HEK293 (cell line): Measurements from ENCODE around the gene CCL4.

Source experiments
- GLI2 ChIP-seq: fragments of 450-650 bp; formaldehyde crosslinking; IDR thresholded peaks from 2 replicates; pipeline ENCODE4; 2017; ENCODE audit warnings: missing biosample characterization, missing genetic modification characterization, low read depth, borderline replicate concordance
- KLF16 ChIP-seq: fragments of 450-650 bp; formaldehyde crosslinking; IDR thresholded peaks from 2 replicates; pipeline ENCODE4 v1.5.1; 2017; ENCODE audit warnings: missing biosample characterization, missing genetic modification characterization
- KLF7 ChIP-seq: fragments of 450-650 bp; formaldehyde crosslinking; IDR thresholded peaks from 2 replicates; pipeline ENCODE4 v1.5.1; 2016; ENCODE audit warnings: missing biosample characterization, missing genetic modification characterization, borderline replicate concordance
- PRDM1 ChIP-seq: fragments of 450-650 bp; formaldehyde crosslinking; IDR thresholded peaks from 2 replicates; pipeline ENCODE4; 2016; ENCODE audit warnings: missing biosample characterization, missing genetic modification characterization
- SETDB1 ChIP-seq: IDR thresholded peaks from one replicate; pipeline ENCODE4 v1.6.1; 2017; ENCODE audit warnings: mild to moderate bottlenecking, low read length, moderate library complexity, mixed read lengths; ENCODE audit not compliant: insufficient read length
- SP7 ChIP-seq: fragments of 450-650 bp; formaldehyde crosslinking; IDR thresholded peaks from 2 replicates; pipeline ENCODE4 v1.5.1; 2016; ENCODE audit warnings: missing biosample characterization, missing genetic modification characterization
- TRIM28 ChIP-seq: IDR thresholded peaks from 2 replicates; pipeline ENCODE4 v1.6.1; 2011; ENCODE audit warnings: low read length, control low read depth, borderline replicate concordance
- YY1 ChIP-seq: fragments of 450-650 bp; formaldehyde crosslinking; IDR thresholded peaks from 2 replicates; pipeline ENCODE4 v1.5.1; 2018; ENCODE audit warnings: missing biosample characterization, missing genetic modification characterization
- ZBTB17 ChIP-seq: fragments of 450-650 bp; formaldehyde crosslinking; IDR thresholded peaks from 2 replicates; pipeline ENCODE4 v1.5.1; 2016; ENCODE audit warnings: missing biosample characterization, missing genetic modification characterization
- ZBTB20 ChIP-seq: fragments of 450-650 bp; formaldehyde crosslinking; IDR thresholded peaks from 2 replicates; pipeline ENCODE4 v1.5.1; 2016; ENCODE audit warnings: missing biosample characterization, missing genetic modification characterization
- ZBTB48 ChIP-seq: fragments of 450-650 bp; formaldehyde crosslinking; IDR thresholded peaks from 2 replicates; pipeline ENCODE4 v1.5.1; 2016; ENCODE audit warnings: missing biosample characterization, missing genetic modification characterization
- ZNF223 ChIP-seq: fragments of 450-650 bp; formaldehyde crosslinking; IDR thresholded peaks from 2 replicates; pipeline ENCODE4 v1.5.1; 2016; ENCODE audit warnings: missing biosample characterization, missing genetic modification characterization
- ZNF341 ChIP-seq: fragments of 450-650 bp; formaldehyde crosslinking; IDR thresholded peaks from 2 replicates; pipeline ENCODE4; 2016; ENCODE audit warnings: low read depth, missing biosample characterization, missing genetic modification characterization
- ZNF350 ChIP-seq: fragments of 450-650 bp; formaldehyde crosslinking; IDR thresholded peaks from 2 replicates; pipeline ENCODE4 v1.5.0; 2017; ENCODE audit warnings: missing biosample characterization, mild to moderate bottlenecking, missing genetic modification characterization
- ZNF514 ChIP-seq: fragments of 450-650 bp; formaldehyde crosslinking; IDR thresholded peaks from 2 replicates; pipeline ENCODE4 v1.5.1; 2016; ENCODE audit warnings: missing biosample characterization, missing genetic modification characterization
- ZNF560 ChIP-seq: fragments of 450-650 bp; formaldehyde crosslinking; IDR thresholded peaks from 2 replicates; pipeline ENCODE4 v1.5.1; 2017; ENCODE audit warnings: missing biosample characterization, missing genetic modification characterization, borderline replicate concordance
- ZNF600 ChIP-seq: fragments of 450-650 bp; formaldehyde crosslinking; IDR thresholded peaks from 2 replicates; pipeline ENCODE4 v1.5.1; 2016; ENCODE audit warnings: missing biosample characterization, missing genetic modification characterization
- ZNF654 ChIP-seq: fragments of 450-650 bp; formaldehyde crosslinking; IDR thresholded peaks from 2 replicates; pipeline ENCODE4 v1.5.1; 2016; ENCODE audit warnings: low read depth, missing biosample characterization, missing genetic modification characterization
- ZNF658 ChIP-seq: fragments of 450-650 bp; formaldehyde crosslinking; IDR thresholded peaks from 2 replicates; pipeline ENCODE4; 2016; ENCODE audit warnings: missing biosample characterization, missing genetic modification characterization
- ZNF660 ChIP-seq: fragments of 450-650 bp; IDR thresholded peaks from 2 replicates; pipeline ENCODE4 v1.5.1; 2018; ENCODE audit warnings: missing biosample characterization, mild to moderate bottlenecking, missing genetic modification characterization
- ZNF670 ChIP-seq: fragments of 450-650 bp; formaldehyde crosslinking; IDR thresholded peaks from 2 replicates; pipeline ENCODE4 v1.5.1; 2016; ENCODE audit warnings: missing biosample characterization, missing genetic modification characterization, low read depth
- ZNF776 ChIP-seq: fragments of 450-650 bp; formaldehyde crosslinking; IDR thresholded peaks from 2 replicates; pipeline ENCODE4 v1.5.0; 2017; ENCODE audit warnings: missing biosample characterization, missing genetic modification characterization, borderline replicate concordance
- ZXDB ChIP-seq: fragments of 450-650 bp; formaldehyde crosslinking; IDR thresholded peaks from 2 replicates; pipeline ENCODE4 v1.5.1; 2016; ENCODE audit warnings: missing biosample characterization, missing genetic modification characterization
- TF ChIP-seq, protein P1 (sequence below): fragments of 450-650 bp; formaldehyde crosslinking; IDR thresholded peaks from 2 replicates; pipeline ENCODE4 v1.5.1; 2016; ENCODE audit warnings: missing biosample characterization, missing genetic modification characterization
- TF ChIP-seq, protein P2 (sequence below): fragments of 450-650 bp; formaldehyde crosslinking; IDR thresholded peaks from 2 replicates; pipeline ENCODE4 v1.5.1; 2016; ENCODE audit warnings: missing biosample characterization, missing genetic modification characterization, borderline replicate concordance
- TF ChIP-seq, protein P3 (sequence below): fragments of 450-650 bp; formaldehyde crosslinking; IDR thresholded peaks from 2 replicates; pipeline ENCODE4 v1.5.1; 2016; ENCODE audit warnings: missing biosample characterization, missing genetic modification characterization
- TF ChIP-seq, protein P4 (sequence below): fragments of 450-650 bp; formaldehyde crosslinking; IDR thresholded peaks from 2 replicates; pipeline ENCODE4 v1.5.1; 2017; ENCODE audit warnings: missing biosample characterization, missing genetic modification characterization
- TF ChIP-seq, protein P5 (sequence below): fragments of 450-650 bp; IDR thresholded peaks from 2 replicates; pipeline ENCODE4 v1.5.1; 2018; ENCODE audit warnings: missing biosample characterization, missing genetic modification characterization

The CCL4 gene

DNA sequence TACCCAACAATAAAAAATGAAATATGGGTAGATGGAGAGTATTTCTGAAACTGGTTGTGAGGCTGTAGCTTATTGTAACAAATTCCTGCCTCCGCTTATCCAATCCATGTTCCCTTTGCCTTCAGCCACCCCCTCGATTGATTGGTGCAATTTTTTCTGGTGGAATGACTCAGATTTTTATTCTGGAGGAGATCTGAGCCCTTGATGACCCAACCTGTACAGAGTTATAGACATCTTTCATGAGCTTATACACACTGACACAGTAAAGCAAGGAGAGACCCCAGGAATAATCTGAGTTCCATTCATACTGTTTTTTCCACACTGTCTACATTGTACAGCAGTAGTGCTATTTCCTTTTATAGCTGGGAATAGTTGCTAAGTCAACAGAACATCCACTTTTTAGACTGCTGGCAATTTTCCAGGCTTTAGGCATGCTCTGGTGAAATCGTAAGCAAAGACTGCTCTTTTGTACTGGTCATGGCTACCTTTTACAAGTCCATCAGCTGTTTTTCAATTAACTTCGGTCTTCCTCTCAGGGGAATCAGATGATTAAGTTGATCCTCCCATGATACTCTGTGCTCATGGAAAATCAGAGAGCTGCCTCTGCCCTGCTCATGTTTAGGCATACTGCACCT, 30.1 kb downstream of the CCL4 start (continued):
- TF ChIP-seq, protein P1, sequence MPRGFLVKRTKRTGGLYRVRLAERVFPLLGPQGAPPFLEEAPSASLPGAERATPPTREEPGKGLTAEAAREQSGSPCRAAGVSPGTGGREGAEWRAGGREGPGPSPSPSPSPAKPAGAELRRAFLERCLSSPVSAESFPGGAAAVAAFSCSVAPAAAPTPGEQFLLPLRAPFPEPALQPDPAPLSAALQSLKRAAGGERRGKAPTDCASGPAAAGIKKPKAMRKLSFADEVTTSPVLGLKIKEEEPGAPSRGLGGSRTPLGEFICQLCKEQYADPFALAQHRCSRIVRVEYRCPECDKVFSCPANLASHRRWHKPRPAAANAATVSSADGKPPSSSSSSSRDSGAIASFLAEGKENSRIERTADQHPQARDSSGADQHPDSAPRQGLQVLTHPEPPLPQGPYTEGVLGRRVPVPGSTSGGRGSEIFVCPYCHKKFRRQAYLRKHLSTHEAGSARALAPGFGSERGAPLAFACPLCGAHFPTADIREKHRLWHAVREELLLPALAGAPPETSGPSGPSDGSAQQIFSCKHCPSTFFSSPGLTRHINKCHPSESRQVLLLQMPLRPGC (tag by site-specific recombination): no peak
- TF ChIP-seq GLI2 (no peak), ZNF654 (tag by site-specific recombination) (no peak), ZBTB48 (tag by site-specific recombination) (no peak), KLF16 (tag by site-specific recombination) (no peak), ZNF670 (tag by site-specific recombination) (no peak), ZNF514 (no peak), KLF7 (tag by site-specific recombination) (no peak), ZBTB20 (no peak), TRIM28 (peak; percentile 98), ZNF350 (tag by site-specific recombination) (peak; percentile 37; the same call in 1 of the 2 replicates), SP7 (tag by site-specific recombination) (no peak), YY1 (no peak), ZNF560 (tag by site-specific recombination) (no peak), ZXDB (no peak), ZNF223 (no peak), ZNF600 (tag by site-specific recombination) (no peak), ZNF660 (tag by site-specific recombination) (peak; percentile 100), PRDM1 (tag by site-specific recombination) (no peak), ZNF776 (tag by site-specific recombination) (no peak), ZBTB17 (tag by site-specific recombination) (peak; percentile 72), ZNF658 (tag by site-specific recombination) (no peak), ZNF341 (tag by site-specific recombination) (no peak), SETDB1 (peak; percentile 58)
- TF ChIP-seq, protein P2, sequence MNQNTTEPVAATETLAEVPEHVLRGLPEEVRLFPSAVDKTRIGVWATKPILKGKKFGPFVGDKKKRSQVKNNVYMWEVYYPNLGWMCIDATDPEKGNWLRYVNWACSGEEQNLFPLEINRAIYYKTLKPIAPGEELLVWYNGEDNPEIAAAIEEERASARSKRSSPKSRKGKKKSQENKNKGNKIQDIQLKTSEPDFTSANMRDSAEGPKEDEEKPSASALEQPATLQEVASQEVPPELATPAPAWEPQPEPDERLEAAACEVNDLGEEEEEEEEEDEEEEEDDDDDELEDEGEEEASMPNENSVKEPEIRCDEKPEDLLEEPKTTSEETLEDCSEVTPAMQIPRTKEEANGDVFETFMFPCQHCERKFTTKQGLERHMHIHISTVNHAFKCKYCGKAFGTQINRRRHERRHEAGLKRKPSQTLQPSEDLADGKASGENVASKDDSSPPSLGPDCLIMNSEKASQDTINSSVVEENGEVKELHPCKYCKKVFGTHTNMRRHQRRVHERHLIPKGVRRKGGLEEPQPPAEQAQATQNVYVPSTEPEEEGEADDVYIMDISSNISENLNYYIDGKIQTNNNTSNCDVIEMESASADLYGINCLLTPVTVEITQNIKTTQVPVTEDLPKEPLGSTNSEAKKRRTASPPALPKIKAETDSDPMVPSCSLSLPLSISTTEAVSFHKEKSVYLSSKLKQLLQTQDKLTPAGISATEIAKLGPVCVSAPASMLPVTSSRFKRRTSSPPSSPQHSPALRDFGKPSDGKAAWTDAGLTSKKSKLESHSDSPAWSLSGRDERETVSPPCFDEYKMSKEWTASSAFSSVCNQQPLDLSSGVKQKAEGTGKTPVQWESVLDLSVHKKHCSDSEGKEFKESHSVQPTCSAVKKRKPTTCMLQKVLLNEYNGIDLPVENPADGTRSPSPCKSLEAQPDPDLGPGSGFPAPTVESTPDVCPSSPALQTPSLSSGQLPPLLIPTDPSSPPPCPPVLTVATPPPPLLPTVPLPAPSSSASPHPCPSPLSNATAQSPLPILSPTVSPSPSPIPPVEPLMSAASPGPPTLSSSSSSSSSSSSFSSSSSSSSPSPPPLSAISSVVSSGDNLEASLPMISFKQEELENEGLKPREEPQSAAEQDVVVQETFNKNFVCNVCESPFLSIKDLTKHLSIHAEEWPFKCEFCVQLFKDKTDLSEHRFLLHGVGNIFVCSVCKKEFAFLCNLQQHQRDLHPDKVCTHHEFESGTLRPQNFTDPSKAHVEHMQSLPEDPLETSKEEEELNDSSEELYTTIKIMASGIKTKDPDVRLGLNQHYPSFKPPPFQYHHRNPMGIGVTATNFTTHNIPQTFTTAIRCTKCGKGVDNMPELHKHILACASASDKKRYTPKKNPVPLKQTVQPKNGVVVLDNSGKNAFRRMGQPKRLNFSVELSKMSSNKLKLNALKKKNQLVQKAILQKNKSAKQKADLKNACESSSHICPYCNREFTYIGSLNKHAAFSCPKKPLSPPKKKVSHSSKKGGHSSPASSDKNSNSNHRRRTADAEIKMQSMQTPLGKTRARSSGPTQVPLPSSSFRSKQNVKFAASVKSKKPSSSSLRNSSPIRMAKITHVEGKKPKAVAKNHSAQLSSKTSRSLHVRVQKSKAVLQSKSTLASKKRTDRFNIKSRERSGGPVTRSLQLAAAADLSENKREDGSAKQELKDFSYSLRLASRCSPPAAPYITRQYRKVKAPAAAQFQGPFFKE (tag by site-specific recombination): no peak
- TF ChIP-seq, protein P3, sequence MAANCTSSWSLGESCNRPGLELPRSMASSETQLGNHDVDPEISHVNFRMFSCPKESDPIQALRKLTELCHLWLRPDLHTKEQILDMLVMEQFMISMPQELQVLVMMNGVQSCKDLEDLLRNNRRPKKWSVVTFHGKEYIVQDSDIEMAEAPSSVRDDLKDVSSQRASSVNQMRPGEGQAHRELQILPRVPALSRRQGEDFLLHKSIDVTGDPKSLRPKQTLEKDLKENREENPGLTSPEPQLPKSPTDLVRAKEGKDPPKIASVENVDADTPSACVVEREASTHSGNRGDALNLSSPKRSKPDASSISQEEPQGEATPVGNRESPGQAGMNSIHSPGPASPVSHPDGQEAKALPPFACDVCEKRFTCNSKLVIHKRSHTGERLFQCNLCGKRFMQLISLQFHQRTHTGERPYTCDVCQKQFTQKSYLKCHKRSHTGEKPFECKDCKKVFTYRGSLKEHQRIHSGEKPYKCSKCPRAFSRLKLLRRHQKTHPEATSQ (tag by site-specific recombination): no peak
- TF ChIP-seq, protein P4, sequence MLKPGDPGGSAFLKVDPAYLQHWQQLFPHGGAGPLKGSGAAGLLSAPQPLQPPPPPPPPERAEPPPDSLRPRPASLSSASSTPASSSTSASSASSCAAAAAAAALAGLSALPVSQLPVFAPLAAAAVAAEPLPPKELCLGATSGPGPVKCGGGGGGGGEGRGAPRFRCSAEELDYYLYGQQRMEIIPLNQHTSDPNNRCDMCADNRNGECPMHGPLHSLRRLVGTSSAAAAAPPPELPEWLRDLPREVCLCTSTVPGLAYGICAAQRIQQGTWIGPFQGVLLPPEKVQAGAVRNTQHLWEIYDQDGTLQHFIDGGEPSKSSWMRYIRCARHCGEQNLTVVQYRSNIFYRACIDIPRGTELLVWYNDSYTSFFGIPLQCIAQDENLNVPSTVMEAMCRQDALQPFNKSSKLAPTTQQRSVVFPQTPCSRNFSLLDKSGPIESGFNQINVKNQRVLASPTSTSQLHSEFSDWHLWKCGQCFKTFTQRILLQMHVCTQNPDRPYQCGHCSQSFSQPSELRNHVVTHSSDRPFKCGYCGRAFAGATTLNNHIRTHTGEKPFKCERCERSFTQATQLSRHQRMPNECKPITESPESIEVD: peak; percentile 64
- TF ChIP-seq, protein P5, sequence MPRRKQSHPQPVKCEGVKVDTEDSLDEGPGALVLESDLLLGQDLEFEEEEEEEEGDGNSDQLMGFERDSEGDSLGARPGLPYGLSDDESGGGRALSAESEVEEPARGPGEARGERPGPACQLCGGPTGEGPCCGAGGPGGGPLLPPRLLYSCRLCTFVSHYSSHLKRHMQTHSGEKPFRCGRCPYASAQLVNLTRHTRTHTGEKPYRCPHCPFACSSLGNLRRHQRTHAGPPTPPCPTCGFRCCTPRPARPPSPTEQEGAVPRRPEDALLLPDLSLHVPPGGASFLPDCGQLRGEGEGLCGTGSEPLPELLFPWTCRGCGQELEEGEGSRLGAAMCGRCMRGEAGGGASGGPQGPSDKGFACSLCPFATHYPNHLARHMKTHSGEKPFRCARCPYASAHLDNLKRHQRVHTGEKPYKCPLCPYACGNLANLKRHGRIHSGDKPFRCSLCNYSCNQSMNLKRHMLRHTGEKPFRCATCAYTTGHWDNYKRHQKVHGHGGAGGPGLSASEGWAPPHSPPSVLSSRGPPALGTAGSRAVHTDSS (tag by site-specific recombination): peak; percentile 52; the same call in 1 of the 2 replicates
